ENCODE results near the gene ADGRL2. TPM values are rescaled to one million over a fixed set of nuclear protein-coding genes. Genes with fewer than 3 reads are reported as not detected.

ADGRL2 gene
- total and polyA plus RNA-seq, 2 donors (not counting 3 experiments of a cell fraction or from before 2014, with no cell fraction given) = 32.7 to 46.1 TPM

GRCh38 chr1:81758181-81758580 is 42.6 kb upstream of the ADGRL2 start:
- H3K4me1 ChIP-seq (ENCODE audit: control insufficient read depth, extremely low read depth, insufficient read depth, low read length) = peaks cover 3% of the 10 kb centered on the region
- ChIA-PET CTCF (interaction anchor here (0.7 to 8.9 kb wide), 7 partner anchors 12 to 208 kb away, joined by 3 to 201 read pairs (median 5); partner anchors contain the start of gene ADGRL2), POLR2A (no interaction called here)
- H3K36me3 ChIP-seq (ENCODE audit: control insufficient read depth in 2 of 2, extremely low read depth in 1 of 2, insufficient read depth in 2 of 2, low read length in 2 of 2) = no peaks in the 10 kb centered on the region
- no peaks in the 10 kb centered on the region for H3K9me3 ChIP-seq (replicated peaks; ENCODE audit: control insufficient read depth, insufficient read depth, low read length)
- BruUV-seq (replicated peaks) = no TSS peak
- TF ChIP-seq GATA2 (IDR thresholded peaks at IDR 0.05; ENCODE audit: insufficient read depth, insufficient read length, low read depth, low read length) (no peak), MAX (IDR thresholded peaks at IDR 0.05; ENCODE audit: insufficient read depth, insufficient read length) (no peak), CTCF (IDR thresholded peaks at IDR 0.05; ENCODE audit: extremely low read depth in 1 of 2, insufficient read depth in 1 of 2, low read depth in 1 of 2, low read length in 2 of 2) (no peak), FOS (IDR thresholded peaks at IDR 0.05; ENCODE audit: borderline replicate concordance, insufficient read depth, low read length) (no peak)
- DNase-seq (ENCODE audit: low read depth, low spot score) = no peak
- no peaks in the 10 kb centered on the region for H3K9me1 ChIP-seq (replicated peaks; ENCODE audit: control insufficient read depth, extremely low read depth, insufficient read depth, low read length)
- dilution Hi-C loops (cut with MboI; ENCODE audit: extremely low pct_ligation_motif_present, low sequenced_read_pairs) = no loop called here
- no peak overlapping the region for H3K9ac ChIP-seq (replicated peaks; ENCODE audit: extremely low read depth, insufficient read depth, low read length)
- no peak overlapping the region for H3K4me3 ChIP-seq (replicated peaks in 1 of 3; ENCODE audit: insufficient read depth in 1 of 3, low read depth in 1 of 3, low read length in 3 of 3)
- FAIRE-seq = no peak
- H4K20me1 ChIP-seq (replicated peaks; ENCODE audit: control insufficient read depth, extremely low read depth, insufficient read depth, low read length) = no peaks in the 10 kb centered on the region
- no peak overlapping the region for H3K4me2 ChIP-seq (ENCODE audit: insufficient read depth, low read length)
- H3K27me3 ChIP-seq (ENCODE audit: control insufficient read depth in 2 of 2, insufficient read depth in 2 of 2, low read length in 2 of 2) = no peaks in the 10 kb centered on the region
- H3K79me2 ChIP-seq (ENCODE audit: control insufficient read depth, insufficient read depth, low read length) = no peaks in the 10 kb centered on the region
- intact Hi-C loops (cut with micrococcal nuclease) = no loop called here
- H2AFZ ChIP-seq (ENCODE audit: low read depth, low read length) = no peak overlapping the region
- H3K27ac ChIP-seq (ENCODE audit: insufficient read depth, low read depth, low read length) = no peak overlapping the region
